HG03469 (cell line): ENCODE results near the gene COL4A2.

ENCODE experiments used
- ATAC-seq: cut with Tn5 transposase; IDR thresholded peaks from one replicate; pipeline ENCODE4 v1.9.1; 2021; ENCODE audit warnings: mild to moderate bottlenecking, moderate library complexity, moderate number of reproducible peaks; ENCODE audit not compliant: unreplicated experiment

COL4A2 gene

DNA sequence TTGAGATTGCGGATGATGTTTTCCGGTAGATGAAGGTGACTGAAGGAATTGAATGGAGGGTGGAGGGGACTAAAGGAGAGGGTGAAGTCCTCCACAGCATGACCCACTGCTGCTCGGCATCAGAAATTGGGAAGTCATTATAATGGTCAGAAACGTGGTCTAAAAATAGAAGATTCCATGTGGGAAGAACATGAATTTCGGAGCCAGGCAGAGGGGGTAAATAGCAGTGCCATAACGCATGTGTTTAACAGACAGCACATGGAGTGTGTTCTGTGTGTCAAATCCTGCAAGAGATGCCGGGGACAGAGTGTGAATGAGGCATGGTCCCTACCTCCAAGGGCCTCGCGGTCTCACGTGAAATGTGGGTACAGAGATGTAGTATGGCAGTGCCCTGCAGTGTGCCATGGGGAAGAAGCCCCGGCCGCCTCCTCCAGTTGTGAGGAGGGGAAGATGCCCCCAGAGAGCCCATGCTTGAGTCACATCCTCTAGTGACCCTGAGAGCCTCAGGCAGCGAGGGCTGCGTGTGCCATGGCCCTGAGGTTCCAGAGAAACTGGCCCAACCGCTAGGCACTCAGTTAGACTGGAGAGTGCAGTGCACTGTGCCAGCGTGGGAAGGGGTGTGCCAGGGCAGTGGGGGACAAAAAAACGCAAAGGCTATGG, 106.1 kb downstream of the COL4A2 start:
- ATAC-seq, result no peak

DNA sequence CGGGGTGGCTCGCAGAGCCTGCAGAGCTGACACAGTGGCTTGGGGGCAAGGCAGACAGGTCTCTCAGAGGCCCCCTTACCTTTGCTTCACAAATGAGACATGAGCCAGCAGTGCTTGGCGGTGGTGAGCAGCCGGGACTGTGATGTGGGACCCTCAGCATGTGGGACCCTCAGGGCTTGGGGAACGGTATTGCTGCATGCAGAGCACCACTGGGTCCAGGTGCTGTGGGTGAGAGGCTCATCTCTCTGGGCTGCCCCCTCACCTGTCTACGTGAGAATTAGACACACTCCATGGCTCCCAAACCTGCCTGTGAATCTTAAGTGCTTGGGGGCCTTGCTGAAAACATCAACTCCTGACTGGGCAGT, 106.6 kb downstream of the COL4A2 start:
- ATAC-seq, result no peak

DNA sequence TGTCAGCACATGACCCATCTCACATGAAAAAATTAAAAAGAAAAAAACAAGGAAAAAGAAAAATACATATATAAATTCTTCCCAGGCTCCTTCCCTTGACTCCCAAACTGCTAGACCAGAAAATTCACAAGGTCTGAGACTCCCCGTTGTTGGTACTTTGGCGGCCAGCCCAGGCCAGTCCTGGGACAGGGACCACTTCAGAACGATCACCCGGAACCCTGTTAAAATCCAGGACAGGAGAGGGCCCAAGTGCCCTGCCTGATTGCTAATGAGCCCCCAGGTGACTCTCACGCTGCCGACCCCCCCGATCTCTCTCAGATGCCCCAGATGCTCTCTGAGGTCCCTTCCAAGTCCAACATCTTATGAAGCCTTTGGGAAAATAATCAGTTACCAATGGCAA, 107.2 kb downstream of the COL4A2 start:
- no peak for ATAC-seq

- ATAC-seq, result no peak
Observed at GRCh38 chr13:110414931-110415330, 107.8 kb downstream of the COL4A2 start.

GRCh38 chr13:110415669-110416068, 108.6 kb downstream of the COL4A2 start:
- no peak for ATAC-seq

DNA sequence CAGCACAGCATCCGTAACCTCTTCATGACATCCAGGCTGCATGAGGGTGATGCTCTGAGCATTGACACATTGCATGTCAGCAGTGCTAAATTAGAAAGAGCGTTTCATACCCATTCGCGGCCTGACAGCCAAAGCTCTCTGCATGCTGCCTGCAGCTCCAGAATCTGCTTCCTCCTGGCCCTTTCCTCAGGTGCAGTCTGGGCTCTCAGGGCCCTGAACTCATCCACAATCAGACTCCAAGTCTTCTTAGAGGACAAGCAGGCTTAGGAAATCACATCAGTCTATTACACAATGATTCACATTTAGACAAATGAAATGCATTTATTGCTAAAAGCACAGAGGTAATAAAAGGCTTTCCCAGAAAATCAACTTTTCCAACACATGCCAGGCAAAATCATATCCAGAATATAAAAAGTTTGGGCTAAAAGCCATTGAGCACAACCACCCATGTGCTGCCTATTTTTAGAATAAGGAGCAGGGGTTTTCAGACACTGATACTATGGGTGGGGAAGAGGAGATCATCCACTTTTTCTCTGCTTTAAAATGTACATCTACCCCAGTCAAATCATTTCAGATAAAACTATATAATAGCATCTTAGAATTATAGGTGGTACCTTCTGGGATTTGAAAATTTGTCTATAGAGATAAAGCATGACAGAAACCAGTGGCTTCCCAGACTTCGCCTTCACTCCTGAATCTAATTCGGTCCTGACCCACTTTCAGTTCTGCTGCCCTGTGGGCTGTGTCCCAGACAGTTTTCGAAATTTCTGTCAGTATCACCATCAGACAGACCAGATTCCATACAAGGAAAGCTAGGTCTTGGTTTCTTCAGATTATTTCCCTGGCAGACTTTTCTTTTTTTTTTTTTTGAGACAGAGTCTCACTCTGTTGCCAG, 109.3 kb downstream of the COL4A2 start:
- no peak for ATAC-seq

DNA sequence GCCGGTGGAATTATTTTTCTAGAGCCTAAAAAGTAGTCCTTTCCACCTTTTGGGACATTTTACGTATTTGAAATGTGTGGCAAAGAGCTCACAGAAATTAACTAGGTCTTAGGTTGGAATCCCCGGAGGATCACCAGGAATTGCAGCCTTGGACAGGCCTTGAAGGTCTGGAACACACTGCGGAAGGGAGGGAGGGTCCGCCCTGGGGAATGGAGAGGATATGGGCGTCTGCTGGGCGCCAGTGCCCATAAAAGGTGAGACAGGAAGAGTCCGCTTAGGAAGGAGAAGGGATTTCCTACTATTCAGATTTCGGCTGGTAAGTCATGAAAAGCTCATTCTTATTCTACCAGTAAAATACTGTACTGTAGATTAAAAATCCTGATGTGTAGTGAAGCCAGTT, 111.9 kb downstream of the COL4A2 start:
- ATAC-seq, result no peak

- ATAC-seq, result no peak
Observed at GRCh38 chr13:110419381-110419791, 112.3 kb downstream of the COL4A2 start.

DNA sequence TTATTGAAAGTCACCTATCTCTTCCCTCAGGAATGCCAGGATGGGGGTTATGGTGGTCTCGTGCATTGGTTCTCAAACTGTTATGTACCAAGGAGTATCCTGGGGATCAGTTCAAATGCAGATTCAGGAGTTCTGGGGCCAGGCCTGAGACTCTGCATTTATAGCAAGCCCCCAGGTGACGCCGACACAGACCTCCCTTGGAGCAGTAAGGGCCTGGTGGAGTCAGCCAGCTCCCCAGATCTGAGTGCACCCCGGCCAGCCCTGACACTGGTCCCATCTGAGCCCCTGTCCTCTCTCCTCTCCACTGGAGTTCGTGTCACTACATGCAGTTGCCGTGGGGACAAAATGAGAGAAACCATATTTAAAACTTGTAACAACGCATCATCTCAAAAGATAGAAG, 112.9 kb downstream of the COL4A2 start:
- no peak for ATAC-seq

GRCh38 chr13:110420626-110421025, 113.5 kb downstream of the COL4A2 start:
- no peak for ATAC-seq

DNA sequence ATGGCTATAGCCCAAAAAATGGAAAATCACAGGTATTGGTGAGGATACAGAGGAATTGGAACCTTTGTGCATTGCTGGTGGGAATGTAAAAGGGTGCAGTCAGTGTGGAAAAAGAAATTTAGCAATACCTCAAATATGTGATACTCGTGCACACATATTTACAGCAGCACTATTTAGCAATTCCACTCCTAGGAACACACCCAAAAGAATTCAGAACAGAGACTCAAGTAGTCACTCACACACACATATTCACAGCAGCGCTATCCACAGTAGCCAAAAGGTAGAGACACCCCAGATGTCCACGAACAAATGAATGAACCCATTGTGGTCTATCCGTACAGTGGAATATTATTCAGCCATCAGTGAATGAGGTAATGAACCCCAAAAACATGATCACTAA, 114.0 kb downstream of the COL4A2 start:
- no peak for ATAC-seq

GRCh38 chr13:110421696-110422385, 114.8 kb downstream of the COL4A2 start:
- ATAC-seq, result no peak

GRCh38 chr13:110422913-110423688, 116.0 kb downstream of the COL4A2 start:
- ATAC-seq, result no peak

GRCh38 chr13:110423689-110424302, 116.7 kb downstream of the COL4A2 start:
- ATAC-seq, result no peak

DNA sequence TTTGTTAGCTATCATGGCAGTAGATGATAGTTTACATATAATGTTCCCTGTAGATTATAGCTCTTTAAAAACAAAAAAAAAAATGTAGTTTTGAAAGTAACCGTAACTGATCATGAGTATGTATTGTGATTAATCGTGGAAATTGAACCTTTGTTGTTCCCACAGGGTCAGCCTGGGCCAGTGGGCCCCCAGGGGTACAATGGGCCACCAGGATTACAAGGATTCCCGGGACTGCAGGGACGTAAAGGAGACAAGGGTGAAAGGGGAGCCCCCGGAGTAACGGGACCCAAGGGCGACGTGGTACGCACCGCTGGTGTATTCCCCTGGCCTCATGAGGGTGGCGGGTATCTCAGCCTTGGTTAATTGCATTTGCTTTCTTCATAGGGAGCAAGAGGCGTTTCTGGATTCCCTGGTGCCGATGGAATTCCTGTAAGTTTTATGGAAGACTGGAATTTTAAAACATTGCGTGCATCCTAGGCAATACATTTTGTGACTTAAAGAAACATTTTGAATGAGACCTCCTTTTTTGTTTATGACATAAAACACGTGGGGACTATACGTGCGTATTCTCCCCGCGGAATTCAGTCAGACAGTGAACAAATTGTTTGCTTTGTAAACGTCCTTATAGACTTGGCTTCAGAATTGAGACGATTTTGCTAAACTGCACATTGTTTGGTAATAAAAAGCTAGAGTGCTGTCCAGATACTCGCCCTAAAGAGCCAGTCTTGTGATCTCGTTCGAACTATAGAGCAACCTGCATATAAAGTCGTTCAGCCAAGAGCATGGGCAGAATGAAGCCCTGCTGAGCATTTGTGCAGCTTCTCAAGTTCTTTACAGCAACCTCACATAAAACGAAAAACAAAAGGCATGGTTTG, 117.7 kb downstream of the COL4A2 start:
- no peak for ATAC-seq

- no peak for ATAC-seq
Observed at GRCh38 chr13:110425444-110425780, 118.3 kb downstream of the COL4A2 start.

DNA sequence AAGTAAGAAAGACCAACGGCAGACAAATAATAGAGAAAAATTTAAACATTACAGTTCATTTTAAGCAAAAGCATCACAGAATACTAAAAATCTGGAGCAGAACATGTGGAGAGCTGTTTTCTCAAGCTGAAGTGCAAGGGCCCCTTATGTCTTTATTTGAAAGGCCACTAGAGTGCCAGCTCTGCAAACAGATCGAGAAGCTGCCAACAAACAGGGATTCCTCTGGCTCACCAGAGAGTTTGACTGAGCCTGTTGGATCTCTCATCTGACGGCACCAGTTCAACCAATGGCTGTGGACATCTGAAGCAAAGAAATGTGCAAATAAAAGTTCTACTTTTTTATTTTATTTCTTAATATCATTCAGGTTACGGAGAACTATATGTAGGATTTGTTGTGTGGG, 119.7 kb downstream of the COL4A2 start:
- no peak for ATAC-seq

GRCh38 chr13:110428313-110428712, 121.2 kb downstream of the COL4A2 start:
- ATAC-seq, result no peak

DNA sequence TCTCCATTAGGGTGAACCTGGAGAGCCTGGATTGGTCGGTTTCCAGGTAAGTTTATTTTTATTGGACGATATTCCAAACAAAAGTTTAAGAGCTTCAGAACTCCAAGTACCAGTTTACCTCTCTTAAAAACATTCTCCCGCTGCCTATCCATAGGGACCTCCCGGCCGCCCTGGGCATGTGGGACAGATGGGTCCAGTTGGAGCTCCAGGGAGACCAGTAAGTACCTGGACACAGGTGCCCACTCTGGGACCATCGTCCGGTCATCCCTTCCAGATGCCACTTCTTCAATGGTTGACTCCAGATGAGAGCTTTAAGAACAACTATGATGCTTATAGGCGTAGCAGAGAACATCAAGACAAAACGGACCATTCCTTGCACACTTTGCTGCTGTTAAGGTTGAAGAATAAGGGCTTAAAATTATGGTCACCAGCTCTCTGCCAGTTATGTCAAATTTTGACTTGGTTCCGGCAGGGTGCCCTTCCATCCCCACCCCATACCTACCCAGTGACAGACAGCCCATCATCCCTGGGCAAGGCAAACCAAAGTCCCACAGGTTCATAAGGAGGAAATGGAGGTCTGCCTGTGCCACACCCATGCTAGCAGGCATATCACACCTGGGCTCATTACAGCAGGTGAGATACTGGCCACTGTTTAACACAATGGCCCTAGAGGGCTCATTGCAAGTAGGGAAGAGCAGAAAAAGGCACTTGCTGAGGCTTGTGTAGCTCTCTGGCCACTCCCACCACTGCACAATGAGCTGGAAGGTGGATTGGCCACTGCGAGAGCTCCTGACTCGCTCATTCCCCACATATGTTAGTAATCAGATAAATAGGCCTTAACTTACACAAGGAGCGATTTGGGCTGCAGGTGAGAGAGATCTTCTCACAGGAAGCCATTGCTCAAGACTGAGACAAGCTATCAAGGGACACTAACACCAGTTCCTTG, 123.6 kb downstream of the COL4A2 start:
- no peak for ATAC-seq
